Articular chondrocyte of knee joint (primary cell): ENCODE results near the gene CRKL. TPM values are rescaled to one million over a fixed set of nuclear protein-coding genes. Genes with fewer than 3 reads are reported as not detected.

ENCODE experiments used
- total RNA-seq: library from RNA; depleted of rRNA; stranded (reverse); fragments of >200 nt; gene quantifications from 2 replicates; pipeline ENCODE4 v1.2.3, GENCODE V29; 2012

Gene CRKL
- 38.3 and 41.1 TPM in 2 replicates for total RNA-seq

DNA sequence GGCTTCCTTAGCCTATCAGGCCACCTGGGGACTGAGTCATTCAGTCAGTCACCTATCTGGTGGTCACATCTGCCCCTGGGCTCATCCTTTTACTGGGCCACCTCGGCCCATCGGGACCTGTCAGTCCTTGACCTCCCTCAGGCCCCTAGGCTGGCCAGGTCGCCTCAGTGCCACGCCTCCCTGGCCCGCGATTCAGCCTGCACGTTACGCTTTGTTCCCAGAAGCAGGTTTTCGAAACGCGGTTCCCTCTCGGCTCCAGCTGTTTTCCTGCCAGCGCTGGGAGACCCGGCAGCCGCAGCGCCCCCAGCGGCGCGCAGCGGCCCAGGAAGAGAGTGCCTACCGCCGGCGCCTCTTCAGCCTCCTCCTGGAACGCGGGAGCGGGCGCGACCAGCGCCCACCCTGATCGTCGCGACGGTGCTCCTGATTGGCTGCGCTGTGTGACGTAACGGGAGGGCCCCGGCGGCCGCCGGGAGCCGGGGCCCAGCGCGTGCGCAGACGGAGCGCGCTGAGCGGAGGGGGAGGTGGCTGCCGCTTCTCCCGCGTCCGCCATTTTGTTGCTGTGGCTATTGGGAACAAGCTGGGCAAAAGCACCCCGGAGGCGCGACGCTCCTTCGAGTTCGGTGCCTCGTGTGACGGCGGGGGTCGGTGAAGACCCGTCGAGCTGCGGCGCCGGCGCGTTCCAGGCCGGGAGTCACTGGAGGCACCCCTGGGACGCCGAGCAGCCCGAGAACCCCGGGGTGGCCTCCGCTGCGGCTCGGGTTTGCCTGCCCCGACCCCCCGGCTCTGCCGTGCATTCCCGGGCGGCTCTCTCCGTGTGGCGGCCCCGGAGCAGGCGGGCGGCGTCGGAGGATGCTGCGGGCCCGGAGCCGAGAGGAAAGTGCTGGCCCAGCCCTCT, at the start of gene CRKL:
CRKL (plus strand) TSS at position 492 of the 895 bp plus-strand sequence. CDS start 528 bp downstream, outside the sequence.

GRCh38 chr22:20966883-20967696, 49.9 kb downstream of the CRKL start, which contains the start of gene AIFM3:
TSS of gene AIFM3 (plus strand) at chr22:20967255. CDS start at chr22:20967945, 690 bp downstream.

DNA sequence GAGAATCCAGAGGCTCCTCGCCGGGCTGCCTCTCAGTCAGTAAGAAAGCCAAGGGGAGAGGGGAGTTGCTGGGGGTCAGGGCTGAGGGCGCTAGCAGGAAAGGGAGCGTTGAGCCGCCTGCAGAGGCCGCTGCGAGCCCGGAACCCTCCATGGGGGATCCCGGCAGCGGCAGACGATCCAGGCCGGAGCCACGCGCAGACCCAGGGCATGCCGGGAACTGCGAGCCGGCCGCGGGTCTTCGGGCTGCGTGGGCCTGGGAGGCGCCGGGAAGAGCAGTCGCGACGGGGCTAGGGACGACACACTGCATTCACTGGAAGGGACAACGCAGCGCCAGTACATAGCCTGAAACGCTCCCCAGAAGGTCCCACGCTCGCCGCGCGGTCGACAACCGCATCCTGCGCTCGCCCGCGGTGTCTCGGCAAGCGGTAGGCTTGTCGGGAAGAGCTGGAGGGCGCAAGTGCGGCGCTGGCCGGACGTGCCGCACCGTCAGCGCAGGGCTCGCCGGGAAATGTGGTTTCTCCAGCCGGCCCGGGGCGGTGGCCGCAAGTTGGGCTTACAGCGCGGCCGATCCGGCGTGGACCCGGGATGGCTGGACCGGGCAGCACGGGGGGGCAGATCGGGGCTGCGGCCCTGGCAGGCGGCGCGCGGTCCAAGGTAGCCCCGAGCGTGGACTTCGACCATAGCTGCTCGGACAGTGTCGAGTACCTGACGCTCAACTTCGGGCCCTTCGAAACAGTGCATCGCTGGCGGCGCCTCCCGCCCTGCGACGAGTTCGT, 64.8 kb downstream of the CRKL start, which contains the start of gene LZTR1:
LZTR1 (plus strand) TSS at position 511 of the 776 bp plus-strand sequence; CDS start at position 586, 75 bp downstream.

GRCh38 chr22:21001601-21002325, 84.6 kb downstream of the CRKL start, which contains the start of gene THAP7:
TSS of gene THAP7 (minus strand) at chr22:21002118. CDS start at chr22:21001911, 207 bp downstream.

Other genes with a start within 250 kb of the CRKL start
- gene SERPIND1, start 143.3 kb upstream of the CRKL start, total RNA-seq = not detected in 2 replicates
- gene PI4KA, start 58.6 kb upstream of the CRKL start, total RNA-seq = 40.6 and 58.7 TPM in 2 replicates
- gene SNAP29, start 58.4 kb upstream of the CRKL start, total RNA-seq = 13.4 and 15.9 TPM in 2 replicates
- 0.52 and 0.54 TPM in 2 replicates for gene AIFM3, start 49.8 kb downstream of the CRKL start, total RNA-seq
- 37.6 and 41.0 TPM in 2 replicates for gene LZTR1, start 64.9 kb downstream of the CRKL start, total RNA-seq
- gene THAP7, start 84.7 kb downstream of the CRKL start, total RNA-seq = 15.9 and 19.1 TPM in 2 replicates
- gene P2RX6, start 97.8 kb downstream of the CRKL start, total RNA-seq = 1.8 and 3.1 TPM in 2 replicates
- not detected in 2 replicates for gene SLC7A4, start 115.2 kb downstream of the CRKL start, total RNA-seq
- not detected in 2 replicates for gene LRRC74B, start 128.5 kb downstream of the CRKL start, total RNA-seq